Fibroblast of lung (primary cell): Measurements from ENCODE around the gene MROH2A. TPM values are rescaled to one million over a fixed set of nuclear protein-coding genes. Genes with fewer than 3 reads are reported as not detected.

Experiments used
- DNase-seq, 2 donors: peaks; one replicate each; pipeline versions ENCODE4 v3.0.0 to v3.0.0-alpha.2; 2010; ENCODE audit warnings: low read depth in 2 of 2
- H2AFZ ChIP-seq: 2 replicates; pipeline ENCODE4 v1.5.1; 2012; ENCODE audit warnings: low read length, control low read depth, inconsistent platforms
- H3K27ac ChIP-seq: 2 replicates; pipeline ENCODE4 v1.5.1; 2011; ENCODE audit warnings: low read length, control low read depth; ENCODE audit not compliant: insufficient read depth
- H3K27me3 ChIP-seq: 2 replicates; pipeline ENCODE4 v1.5.1; 2011; ENCODE audit warnings: mild to moderate bottlenecking, low read length; ENCODE audit not compliant: control insufficient read depth, insufficient read depth
- H3K36me3 ChIP-seq: 2 replicates; pipeline ENCODE4 v1.5.1; 2011; ENCODE audit warnings: low read length; ENCODE audit not compliant: control insufficient read depth, insufficient read depth
- H3K4me1 ChIP-seq: 2 replicates; pipeline ENCODE4 v1.5.1; 2011; ENCODE audit warnings: low read length; ENCODE audit not compliant: control insufficient read depth, insufficient read depth; ENCODE audit errors: extremely low read depth
- H3K4me2 ChIP-seq: 2 replicates; pipeline ENCODE4 v1.5.1; 2011; ENCODE audit warnings: low read length, control low read depth; ENCODE audit not compliant: insufficient read depth; ENCODE audit errors: extremely low read depth
- H3K4me3 ChIP-seq, 4 experiments: fragments of 200-600 bp in 1 of 4; sonication (generic) in 1 of 4; replicated peaks in 1 of 4; 2 replicates each; pipeline ENCODE4 v1.5.1; 2011 to 2016; ENCODE audit warnings: low read length in 4 of 4, low read depth in 3 of 4, mild to moderate bottlenecking in 3 of 4, control low read depth in 2 of 4, inconsistent platforms in 1 of 4, mixed read lengths in 1 of 4; ENCODE audit not compliant: insufficient read depth in 1 of 4; ENCODE audit errors: control extremely low read depth in 1 of 4
- H3K79me2 ChIP-seq: 2 replicates; pipeline ENCODE4 v1.5.1; 2012; ENCODE audit warnings: mild to moderate bottlenecking, low read length, inconsistent platforms; ENCODE audit not compliant: control insufficient read depth, insufficient read depth
- H3K9ac ChIP-seq: 2 replicates; pipeline ENCODE4 v1.5.1; 2011; ENCODE audit warnings: mild to moderate bottlenecking, low read length, control low read depth; ENCODE audit not compliant: insufficient read depth
- H3K9me3 ChIP-seq: 2 replicates; pipeline ENCODE4 v1.5.1; 2012; ENCODE audit warnings: low read depth, low read length; ENCODE audit not compliant: control insufficient read depth, insufficient read depth
- H4K20me1 ChIP-seq: 2 replicates; pipeline ENCODE4 v1.5.1; 2011; ENCODE audit warnings: low read length; ENCODE audit not compliant: control insufficient read depth, insufficient read depth; ENCODE audit errors: extremely low read depth
- EZH2 ChIP-seq: IDR thresholded peaks from 2 replicates; pipeline ENCODE4 v1.5.1; 2012; ENCODE audit warnings: low read length, control low read depth, mild to moderate bottlenecking; ENCODE audit errors: missing control alignments
- polyA plus RNA-seq, 2 donors: library from polyadenylated mRNA; depleted of rRNA in 1 of 2; stranded (reverse) in 1 of 2; unstranded in 1 of 2; fragments of >200 nt; gene quantifications; 2 replicates each; pipeline ENCODE4 v1.2.1, GENCODE V29; 2011 to 2012; ENCODE audit warnings: missing spikeins in 1 of 2
- total RNA-seq: library from RNA; depleted of rRNA; stranded (reverse); fragments of >200 nt; gene quantifications from 2 replicates; pipeline ENCODE4 v1.2.1, GENCODE V29; 2014
- TF ChIP-seq, protein P1 (sequence below), 2 donors: IDR thresholded peaks in 1 of 2; conservative IDR thresholded peaks in 1 of 2; 1 replicate in 1 of 2; 2 replicates in 1 of 2; pipeline ENCODE4 v1.5.1; 2011 to 2012; ENCODE audit warnings: low read length in 2 of 2, control low read depth in 1 of 2, inconsistent platforms in 1 of 2, low read depth in 1 of 2, mild to moderate bottlenecking in 1 of 2

MROH2A gene
- total and polyA plus RNA-seq, 2 donors (not counting 1 experiment from before 2014, with no cell fraction given), result not detected

DNA sequence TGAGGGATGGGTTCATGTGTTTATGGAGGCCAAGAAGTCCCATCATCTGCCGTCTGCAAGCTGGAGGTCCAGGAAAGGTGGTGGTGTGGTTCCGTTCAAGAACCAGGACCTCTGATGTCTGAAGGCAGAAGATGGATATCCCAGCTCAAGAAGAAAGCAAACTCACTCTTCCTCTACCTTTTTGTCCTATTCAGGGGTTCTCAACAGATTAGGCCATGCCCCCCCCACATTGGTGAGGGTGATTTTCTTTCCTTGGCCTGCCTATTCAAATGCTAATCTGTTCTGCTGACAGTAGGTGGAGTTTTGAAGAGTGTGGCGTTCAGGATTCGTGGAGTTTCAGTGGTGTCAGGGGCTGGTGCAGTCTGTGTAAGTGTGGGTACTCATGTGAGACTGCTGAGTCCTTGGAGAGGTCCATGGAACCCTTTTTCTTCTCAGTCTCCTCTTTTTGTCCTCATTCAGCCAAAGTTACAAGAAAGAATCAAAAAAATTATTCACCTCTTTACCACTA, 84.2 kb downstream of the MROH2A start:
- H3K4me3 ChIP-seq, result no peak overlapping the region
- no peak overlapping the region for H3K4me2 ChIP-seq
- H3K79me2 ChIP-seq, result no peaks in the 10 kb centered on the region
- TF ChIP-seq EZH2, result no peak
- TF ChIP-seq, protein P1, sequence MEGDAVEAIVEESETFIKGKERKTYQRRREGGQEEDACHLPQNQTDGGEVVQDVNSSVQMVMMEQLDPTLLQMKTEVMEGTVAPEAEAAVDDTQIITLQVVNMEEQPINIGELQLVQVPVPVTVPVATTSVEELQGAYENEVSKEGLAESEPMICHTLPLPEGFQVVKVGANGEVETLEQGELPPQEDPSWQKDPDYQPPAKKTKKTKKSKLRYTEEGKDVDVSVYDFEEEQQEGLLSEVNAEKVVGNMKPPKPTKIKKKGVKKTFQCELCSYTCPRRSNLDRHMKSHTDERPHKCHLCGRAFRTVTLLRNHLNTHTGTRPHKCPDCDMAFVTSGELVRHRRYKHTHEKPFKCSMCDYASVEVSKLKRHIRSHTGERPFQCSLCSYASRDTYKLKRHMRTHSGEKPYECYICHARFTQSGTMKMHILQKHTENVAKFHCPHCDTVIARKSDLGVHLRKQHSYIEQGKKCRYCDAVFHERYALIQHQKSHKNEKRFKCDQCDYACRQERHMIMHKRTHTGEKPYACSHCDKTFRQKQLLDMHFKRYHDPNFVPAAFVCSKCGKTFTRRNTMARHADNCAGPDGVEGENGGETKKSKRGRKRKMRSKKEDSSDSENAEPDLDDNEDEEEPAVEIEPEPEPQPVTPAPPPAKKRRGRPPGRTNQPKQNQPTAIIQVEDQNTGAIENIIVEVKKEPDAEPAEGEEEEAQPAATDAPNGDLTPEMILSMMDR (conservative IDR thresholded peaks at IDR 0.05 in 1 of 2, IDR thresholded peaks at IDR 0.05 in 1 of 2; ENCODE audit: low read depth in 1 of 2, low read length in 2 of 2), result no peak
- H3K9ac ChIP-seq, result no peak overlapping the region
- no peaks in the 10 kb centered on the region for H4K20me1 ChIP-seq
- H3K27me3 ChIP-seq, result no peaks in the 10 kb centered on the region
- no peaks in the 10 kb centered on the region for H3K4me1 ChIP-seq
- peaks cover 3% of the 10 kb centered on the region for H3K36me3 ChIP-seq
- no peaks in the 10 kb centered on the region for H3K9me3 ChIP-seq
- no peak for DNase-seq
- H2AFZ ChIP-seq, result no peak overlapping the region
- H3K27ac ChIP-seq, result no peak overlapping the region

DNA sequence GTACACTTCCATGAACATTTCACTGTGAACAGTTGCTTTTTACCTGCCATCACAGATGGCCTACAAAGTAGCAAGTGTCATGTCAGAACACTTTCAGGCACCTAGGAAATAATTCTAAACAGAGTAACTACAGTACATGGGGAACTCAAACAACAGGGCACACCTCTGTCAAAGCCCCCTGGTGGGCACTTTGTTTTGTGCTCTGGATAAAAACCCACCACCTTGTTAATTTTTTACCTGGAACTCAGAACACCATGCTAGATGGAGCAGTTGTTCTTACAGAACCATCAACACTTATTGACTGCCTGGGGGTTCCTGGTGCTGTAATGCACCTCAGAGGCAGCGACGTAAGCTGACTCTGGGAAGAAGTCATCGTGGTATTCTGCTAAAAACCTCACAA, 87.7 kb downstream of the MROH2A start:
- Histone ChIP-seq H3K27ac (no peak overlapping the region), H4K20me1 (no peaks in the 10 kb centered on the region), H3K4me1 (no peaks in the 10 kb centered on the region), H3K27me3 (no peaks in the 10 kb centered on the region), H3K79me2 (no peaks in the 10 kb centered on the region), H3K9ac (no peak overlapping the region), H3K4me3 (no peak overlapping the region), H3K9me3 (no peaks in the 10 kb centered on the region), H3K4me2 (no peak overlapping the region), H2AFZ (no peak overlapping the region), H3K36me3 (peaks cover 3% of the 10 kb centered on the region)
- TF ChIP-seq, protein P1 (conservative IDR thresholded peaks at IDR 0.05 in 1 of 2, IDR thresholded peaks at IDR 0.05 in 1 of 2; ENCODE audit: low read depth in 1 of 2, low read length in 2 of 2), result peak in 1 of 2 donors; percentile 9
- no peak for TF ChIP-seq EZH2
- no peak for DNase-seq

DNA sequence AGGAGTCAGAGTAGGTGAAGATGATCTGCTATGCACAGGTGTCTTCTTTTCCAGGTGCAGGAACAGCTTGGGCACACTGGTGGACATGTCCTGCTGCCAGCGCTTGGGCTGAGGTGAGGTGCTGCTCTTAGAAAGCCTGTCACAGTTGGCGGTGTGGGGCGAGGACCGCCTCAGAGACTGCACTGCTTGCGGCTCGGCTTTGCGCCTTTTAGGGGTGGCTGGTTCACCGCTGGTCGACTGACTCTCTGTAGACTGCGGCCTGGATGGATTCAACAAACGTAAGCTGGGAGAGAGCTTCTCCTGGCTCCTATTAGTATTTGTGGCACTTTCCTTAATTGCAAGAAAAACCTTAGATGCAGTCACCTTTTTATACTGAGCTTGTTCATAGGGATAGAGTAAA, 88.3 kb downstream of the MROH2A start:
- no peak for DNase-seq
- Histone ChIP-seq H3K4me3 (no peak overlapping the region), H3K36me3 (peaks cover 3% of the 10 kb centered on the region), H2AFZ (no peak overlapping the region), H3K27me3 (no peaks in the 10 kb centered on the region), H3K27ac (no peak overlapping the region), H3K9ac (no peak overlapping the region), H4K20me1 (no peaks in the 10 kb centered on the region), H3K9me3 (no peaks in the 10 kb centered on the region), H3K4me2 (no peak overlapping the region), H3K79me2 (no peaks in the 10 kb centered on the region), H3K4me1 (no peaks in the 10 kb centered on the region)
- TF ChIP-seq EZH2, result no peak
- TF ChIP-seq, protein P1 (conservative IDR thresholded peaks at IDR 0.05 in 1 of 2, IDR thresholded peaks at IDR 0.05 in 1 of 2; ENCODE audit: low read depth in 1 of 2, low read length in 2 of 2), result no peak
